ENCODE data around the gene LRP1.

LRP1 gene

GRCh38 chr12:57216014-57216911, 88.0 kb downstream of the LRP1 start, which contains the start of gene NXPH4:
NXPH4 (plus strand) TSS chr12:57216794; CDS start chr12:57216970, 176 bp downstream.
- Histone ChIP-seq H3K4me1 (ENCODE audit: control insufficient read depth in 1 of 2, insufficient read depth in 1 of 2, low read depth in 1 of 2, low read length in 1 of 2) (peaks cover 11 to 25% of the 10 kb centered on the region in 2 experiments), H3K27ac (no peak within 1 kb of the TSS), H3K27me3 (peaks cover 92% of the 10 kb centered on the region), H3K4me3 (ENCODE audit: low read depth in 1 of 2, low read length in 1 of 2) (peak within 1 kb of the TSS in 1 of 2 experiments; percentile 59), H3K9me3 (no peaks in the 10 kb centered on the region), H3K36me3 (no peaks in the 10 kb centered on the region)
- TF ChIP-seq CTCF (IDR thresholded peaks at IDR 0.05), result no peak

GRCh38 chr12:57216921-57217879, 88.9 kb downstream of the LRP1 start:
- Histone ChIP-seq H3K9me3 (no peaks in the 10 kb centered on the region), H3K4me1 (ENCODE audit: control insufficient read depth in 1 of 2, insufficient read depth in 1 of 2, low read depth in 1 of 2, low read length in 1 of 2) (peaks cover 11 to 25% of the 10 kb centered on the region in 2 experiments), H3K36me3 (no peaks in the 10 kb centered on the region), H3K4me3 (ENCODE audit: low read depth in 1 of 2, low read length in 1 of 2) (peak overlapping the region in 1 of 2 experiments; percentile 57), H3K27ac (no peak overlapping the region), H3K27me3 (peaks cover 97% of the 10 kb centered on the region)
- no peak for TF ChIP-seq CTCF (IDR thresholded peaks at IDR 0.05)

- Histone ChIP-seq H3K4me1 (ENCODE audit: control insufficient read depth in 1 of 2, insufficient read depth in 1 of 2, low read depth in 1 of 2, low read length in 1 of 2) (peaks cover 11 to 25% of the 10 kb centered on the region in 2 experiments), H3K27me3 (peaks cover 100% of the 10 kb centered on the region), H3K9me3 (no peaks in the 10 kb centered on the region), H3K36me3 (no peaks in the 10 kb centered on the region), H3K27ac (no peak overlapping the region), H3K4me3 (ENCODE audit: low read depth in 1 of 2, low read length in 1 of 2) (no peak overlapping the region)
- TF ChIP-seq CTCF (IDR thresholded peaks at IDR 0.05), result no peak
Measured at GRCh38 chr12:57218030-57218853, 90.0 kb downstream of the LRP1 start.

- H3K36me3 ChIP-seq, result no peaks in the 10 kb centered on the region
- peaks cover 11 to 16% of the 10 kb centered on the region in 2 experiments for H3K4me1 ChIP-seq (ENCODE audit: control insufficient read depth in 1 of 2, insufficient read depth in 1 of 2, low read depth in 1 of 2, low read length in 1 of 2)
- H3K27ac ChIP-seq, result no peak overlapping the region
- H3K4me3 ChIP-seq (ENCODE audit: low read depth in 1 of 2, low read length in 1 of 2), result no peak overlapping the region
- no peak for TF ChIP-seq CTCF (IDR thresholded peaks at IDR 0.05)
- no peaks in the 10 kb centered on the region for H3K9me3 ChIP-seq
- H3K27me3 ChIP-seq, result peaks cover 100% of the 10 kb centered on the region
Measured at GRCh38 chr12:57219205-57219992, 91.1 kb downstream of the LRP1 start.
